Heart right ventricle (tissue), 16 donors: Measurements from ENCODE around the gene TNFAIP6. TPM values are rescaled to one million over a fixed set of nuclear protein-coding genes. Genes with fewer than 3 reads are reported as not detected.
A peak's percentile ranks its signal among the peaks of the same experiment; 100 is the strongest.
"Not testable (repeated sequence)": the region's sequence is repeated elsewhere in the genome, so short reads cannot be mapped to it uniquely, and the experiment has no call there.

Experiments used
- ATAC-seq, 8 donors: fragments of 200-7000 bp; cut with Tn5 transposase; one replicate each; pipeline ENCODE4 v1.9.1; 2020; ENCODE audit warnings: mild to moderate bottlenecking in 8 of 8, moderate library complexity in 8 of 8, moderate number of reproducible peaks in 1 of 8
- DNase-seq, 2 donors: peaks; one replicate each; pipeline ENCODE4 v3.0.0-alpha.2; 2020
- H3K27ac ChIP-seq, 10 donors: fragments of 200-600 bp; sonication (generic) in 2 of 10; one replicate each; pipeline versions ENCODE4 v1.5.0 to v1.8.0; 2020 to 2022; ENCODE audit warnings: mild to moderate bottlenecking in 3 of 10
- H3K27me3 ChIP-seq, 7 donors: fragments of 200-600 bp; one replicate each; pipeline ENCODE4 v1.8.0; 2021 to 2022; ENCODE audit warnings: mild to moderate bottlenecking in 2 of 7
- H3K36me3 ChIP-seq, 9 donors: fragments of 200-600 bp; sonication (generic) in 1 of 9; one replicate each; pipeline versions ENCODE4 v1.5.0 to v1.8.0; 2020 to 2022; ENCODE audit warnings: mild to moderate bottlenecking in 2 of 9
- H3K4me1 ChIP-seq, 9 donors: fragments of 200-600 bp; sonication (generic) in 1 of 9; one replicate each; pipeline versions ENCODE4 v1.5.0 to v1.8.0; 2020 to 2022; ENCODE audit warnings: mild to moderate bottlenecking in 4 of 9
- H3K4me3 ChIP-seq, 10 donors: fragments of 200-600 bp; sonication (generic) in 2 of 10; one replicate each; pipeline versions ENCODE4 v1.5.0 to v1.8.0; 2020 to 2022; ENCODE audit warnings: mild to moderate bottlenecking in 7 of 10, moderate library complexity in 2 of 10
- H3K9me3 ChIP-seq, 11 donors: fragments of 200-600 bp in 10 of 11; sonication (generic) in 2 of 11; one replicate each; pipeline versions ENCODE4 v1.5.0 to v1.8.0; 2013 to 2022; ENCODE audit warnings: mild to moderate bottlenecking in 2 of 11, control low read depth in 1 of 11, moderate library complexity in 1 of 11
- WGBS, 2 donors: extraction: QIAGEN DNeasy Blood & Tissue Kit; methylation state at CpG; one replicate each; pipeline ENCODE4 v1.1.7; 2013; ENCODE audit warnings: inconsistent platforms in 1 of 2; 5-methylcytosine and 5-hydroxymethylcytosine counted together
- intact Hi-C, 10 donors: fragments of 100-400 bp; cut with DNase I; formaldehyde crosslinking; loops; one replicate each; pipeline versions ENCODE4 v1.11.1 to v1.14.2; 2022
- long read RNA-seq, 3 donors: library from polyadenylated mRNA; unstranded; transcript quantifications; one replicate each; pipeline ENCODE4 v2.0.0, GENCODE V29; 2020 to 2021
- polyA plus RNA-seq, 2 donors: library from polyadenylated mRNA; stranded (reverse); fragments of 200-250 nt; gene quantifications; one replicate each; pipeline ENCODE4 v1.2.3, GENCODE V29; 2013
- total RNA-seq, 10 donors: library from RNA; stranded (reverse); fragmentation: NEBNext Ultra II Directional in 3 of 10; extraction: Animal tissue kit (Norgen Biotek cat#: 25700) in 3 of 10; gene quantifications; one replicate each; pipeline versions ENCODE4 v1.2.1 to v1.2.4, GENCODE V29; 2021 to 2023
- TF ChIP-seq, protein P1 (sequence below), 9 donors: fragments of 200-600 bp; sonication (generic) in 2 of 9; IDR thresholded peaks; one replicate each; pipeline versions ENCODE4 v1.5.0 to v1.8.0; 2021 to 2022; ENCODE audit warnings: antibody characterized with exemption in 9 of 9, mild to moderate bottlenecking in 5 of 9, moderate library complexity in 1 of 9
- donor health status: Arrhythmogenic right ventricular cardiomyopathy.
- donor health status: ischemic (EF 13 %, LVEDD 7.1; RV severe dilation, severe dysfunction).
- donor health status: healthy with polysubstance abuse.
- donor health status: DM: no; HTN: yes; CAD: no.
- donor health status: DM: no; HTN: no; CAD: no.
- donor health status: ischemic (EF 25% LVEDD 6.9; RV normal size, moderate dysfunction).
- donor health status: ischemic (EF 25% LVEDD 5.7; RV mildly dilated, moderate dysfunction).
- donor health status: healthy.
- donor health status: DM: yes; HTN: yes; CAD: no.
- donor health status: Ischemic cardiomyopathy.
- donor health status: ischemic (EF 35%, LVEDD 5.7; RV mildly dilated, moderate dysfunction).
- donor health status: nonischemic (EF 11% LVEDD 7.7; RV severe dilation, severe dysfunction).
- donor health status: DM: yes; HTN: yes; CAD: no.
- donor health status: PGD.
- donor health status: ischemic (EF 29% LVEDD 5.4; RV normal size, mild dysfunction).
- donor health status: nonischemic (EF 23%, LVEDD 6.1; RV moderate dilation, normal function).

TNFAIP6 gene, protein sequence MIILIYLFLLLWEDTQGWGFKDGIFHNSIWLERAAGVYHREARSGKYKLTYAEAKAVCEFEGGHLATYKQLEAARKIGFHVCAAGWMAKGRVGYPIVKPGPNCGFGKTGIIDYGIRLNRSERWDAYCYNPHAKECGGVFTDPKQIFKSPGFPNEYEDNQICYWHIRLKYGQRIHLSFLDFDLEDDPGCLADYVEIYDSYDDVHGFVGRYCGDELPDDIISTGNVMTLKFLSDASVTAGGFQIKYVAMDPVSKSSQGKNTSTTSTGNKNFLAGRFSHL
- 1 to 10 TPM in 9 of 10 donors, under 1 TPM in 1; 0.98 to 6.6 (median 2.0) TPM for total RNA-seq
- 1 to 10 TPM; 2.6 to 5.1 TPM for polyA plus RNA-seq
- long read RNA-seq, donor 1, partial matches to known transcripts = 0 of 2 reads
- long read RNA-seq, donor 1, other reads (novel, unspliced or antisense) = 0 of 2 reads
- long read RNA-seq, donor 2 = 0 reads
- long read RNA-seq, donor 3, partial matches to known transcripts = 0 of 3 reads
- long read RNA-seq, donor 3, other reads (novel, unspliced or antisense) = 0 of 3 reads

DNA sequence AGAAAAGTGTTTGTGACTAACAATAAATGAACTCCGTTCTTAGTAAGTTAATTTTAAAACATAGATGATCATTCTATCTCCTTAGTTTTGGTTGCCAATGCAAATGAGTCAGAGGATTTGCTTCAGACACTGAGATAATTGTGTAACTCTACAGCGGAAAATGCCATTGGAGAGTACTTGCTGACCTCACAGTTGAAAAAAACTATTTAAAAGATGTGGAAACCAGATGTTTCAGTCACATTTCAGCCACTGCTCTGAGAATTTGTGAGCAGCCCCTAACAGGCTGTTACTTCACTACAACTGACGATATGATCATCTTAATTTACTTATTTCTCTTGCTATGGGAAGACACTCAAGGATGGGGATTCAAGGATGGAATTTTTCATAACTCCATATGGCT lies at the start of gene TNFAIP6:
TNFAIP6 (plus strand) TSS at position 234 of the 400 bp plus-strand sequence; CDS start at position 309, 75 bp downstream.
- intact Hi-C loops = no loop called here
- H3K4me3 ChIP-seq = peak within 1 kb of the TSS in 9 of 10 donors; percentile 11 to 44 (median 40)
- H3K27me3 ChIP-seq = no peaks in the 10 kb centered on the region
- DNase-seq (peak in 1 of 2 donors; percentile 33), ATAC-seq (peak in 7 of 8 donors; percentile 85 to 88 (median 87))
- H3K27ac ChIP-seq = peak within 1 kb of the TSS in 8 of 10 donors; percentile 34 to 73 (median 50)
- no peaks in the 10 kb centered on the region for H3K36me3 ChIP-seq
- TF ChIP-seq, protein P1, sequence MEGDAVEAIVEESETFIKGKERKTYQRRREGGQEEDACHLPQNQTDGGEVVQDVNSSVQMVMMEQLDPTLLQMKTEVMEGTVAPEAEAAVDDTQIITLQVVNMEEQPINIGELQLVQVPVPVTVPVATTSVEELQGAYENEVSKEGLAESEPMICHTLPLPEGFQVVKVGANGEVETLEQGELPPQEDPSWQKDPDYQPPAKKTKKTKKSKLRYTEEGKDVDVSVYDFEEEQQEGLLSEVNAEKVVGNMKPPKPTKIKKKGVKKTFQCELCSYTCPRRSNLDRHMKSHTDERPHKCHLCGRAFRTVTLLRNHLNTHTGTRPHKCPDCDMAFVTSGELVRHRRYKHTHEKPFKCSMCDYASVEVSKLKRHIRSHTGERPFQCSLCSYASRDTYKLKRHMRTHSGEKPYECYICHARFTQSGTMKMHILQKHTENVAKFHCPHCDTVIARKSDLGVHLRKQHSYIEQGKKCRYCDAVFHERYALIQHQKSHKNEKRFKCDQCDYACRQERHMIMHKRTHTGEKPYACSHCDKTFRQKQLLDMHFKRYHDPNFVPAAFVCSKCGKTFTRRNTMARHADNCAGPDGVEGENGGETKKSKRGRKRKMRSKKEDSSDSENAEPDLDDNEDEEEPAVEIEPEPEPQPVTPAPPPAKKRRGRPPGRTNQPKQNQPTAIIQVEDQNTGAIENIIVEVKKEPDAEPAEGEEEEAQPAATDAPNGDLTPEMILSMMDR (IDR thresholded peaks at IDR 0.05) = no peak
- peaks cover 0 to 13% (median 0%) of the 10 kb centered on the region in 9 donors for H3K4me1 ChIP-seq
- no peaks in the 10 kb centered on the region for H3K9me3 ChIP-seq
- 45 to 52% methylated on average over 3 of the region's 3 CpGs for WGBS, 2 donors

DNA sequence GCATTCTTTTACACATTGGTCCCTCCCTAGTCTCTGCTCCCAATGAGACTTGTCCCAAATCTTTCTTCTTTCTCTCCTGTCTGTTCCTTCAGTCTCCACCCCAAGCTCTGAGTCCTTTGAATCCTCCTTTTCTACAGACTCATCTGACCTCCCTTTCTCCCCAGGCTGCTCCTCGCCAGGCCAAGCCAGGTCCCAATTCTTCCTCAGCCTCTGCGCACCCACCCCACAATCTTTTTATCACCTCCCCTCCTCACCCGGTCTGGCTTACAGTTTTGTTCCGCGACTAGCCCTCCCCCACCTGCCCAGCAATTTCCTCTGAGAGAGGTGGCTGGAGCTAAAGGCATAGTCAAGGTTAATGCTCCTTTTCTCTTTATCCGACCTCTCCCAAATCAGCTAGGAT lies 47.1 kb upstream of the TNFAIP6 start:
- 89 to 93% methylated on average over 6 of the region's 6 CpGs for WGBS, 2 donors
- H3K27ac ChIP-seq, H3K36me3 ChIP-seq, intact Hi-C loops, ATAC-seq, H3K27me3 ChIP-seq, H3K4me1 ChIP-seq, H3K4me3 ChIP-seq, DNase-seq, H3K9me3 ChIP-seq: not testable (repeated sequence)

DNA sequence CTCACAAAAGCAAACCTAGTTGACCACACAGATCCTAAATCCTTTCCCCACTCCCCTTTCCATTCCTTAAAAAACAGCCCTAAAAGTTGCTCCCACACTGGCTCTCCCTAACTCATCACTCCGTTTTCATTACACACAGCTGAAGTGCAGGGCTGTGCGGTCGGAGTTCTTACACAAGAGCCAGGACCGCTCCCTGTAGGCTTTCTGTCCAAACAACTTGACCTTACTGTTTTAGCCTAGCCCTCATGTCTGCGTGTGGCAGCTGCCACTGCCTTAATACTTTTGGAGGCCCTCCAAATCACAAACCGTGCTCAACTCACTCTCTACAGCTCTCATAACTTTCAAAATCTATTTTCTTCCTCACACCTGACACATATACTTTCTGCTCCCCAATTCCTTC lies 45.0 kb upstream of the TNFAIP6 start:
- ATAC-seq, intact Hi-C loops, H3K9me3 ChIP-seq, H3K4me3 ChIP-seq, H3K27me3 ChIP-seq, H3K27ac ChIP-seq, H3K36me3 ChIP-seq: not testable (repeated sequence)
- peaks cover 0 to 14% (median 5%) of the 10 kb centered on the region in 9 donors for H3K4me1 ChIP-seq
- 64 to 71% methylated on average over 6 of the region's 6 CpGs for WGBS, 2 donors
- DNase-seq = peak in 1 of 2 donors; percentile 23

DNA sequence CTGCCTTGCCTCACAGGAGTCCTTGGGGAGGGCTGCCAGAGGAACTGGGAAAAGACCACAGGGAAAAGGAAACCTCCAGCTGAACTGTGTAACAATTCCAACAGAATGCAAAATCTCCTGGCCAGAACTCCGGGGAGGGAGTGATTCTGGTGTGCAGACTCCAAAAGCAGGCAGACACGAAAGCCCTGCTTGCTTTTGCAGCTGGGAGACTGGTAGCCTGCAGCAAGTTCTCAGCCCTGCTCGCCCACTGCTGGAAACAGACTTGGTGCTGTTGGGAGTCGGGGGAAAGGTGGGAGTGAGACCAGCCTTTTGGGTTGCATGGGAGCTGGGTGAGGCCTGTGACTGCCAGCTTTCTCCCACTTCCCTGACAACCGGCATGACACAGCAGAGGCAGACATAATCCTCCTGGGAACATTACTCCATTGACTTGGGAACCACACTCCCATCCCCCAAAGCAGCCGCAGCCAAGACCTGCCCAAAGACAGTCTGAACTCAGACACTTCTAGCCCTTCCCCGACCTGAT lies 42.0 kb upstream of the TNFAIP6 start:
- 45 to 54% methylated on average over 7 of the region's 7 CpGs for WGBS, 2 donors
- H3K4me3 ChIP-seq = peak overlapping the region in 4 of 10 donors; percentile 2 to 17 (median 12)
- peak in 6 of 8 donors; percentile 62 to 89 (median 79) for ATAC-seq
- H3K27ac ChIP-seq = peak overlapping the region in 7 of 10 donors; percentile 35 to 64 (median 47)
- TF ChIP-seq, protein P1 (IDR thresholded peaks at IDR 0.05) = no peak
- H3K9me3 ChIP-seq = peaks cover 0 to 8% (median 0%) of the 10 kb centered on the region in 11 donors
- intact Hi-C loops = no loop called here
- peaks cover 0 to 14% (median 5%) of the 10 kb centered on the region in 9 donors for H3K4me1 ChIP-seq
- DNase-seq = peak; percentile 31 to 37
- no peaks in the 10 kb centered on the region for H3K27me3 ChIP-seq
- H3K36me3 ChIP-seq = no peaks in the 10 kb centered on the region

DNA sequence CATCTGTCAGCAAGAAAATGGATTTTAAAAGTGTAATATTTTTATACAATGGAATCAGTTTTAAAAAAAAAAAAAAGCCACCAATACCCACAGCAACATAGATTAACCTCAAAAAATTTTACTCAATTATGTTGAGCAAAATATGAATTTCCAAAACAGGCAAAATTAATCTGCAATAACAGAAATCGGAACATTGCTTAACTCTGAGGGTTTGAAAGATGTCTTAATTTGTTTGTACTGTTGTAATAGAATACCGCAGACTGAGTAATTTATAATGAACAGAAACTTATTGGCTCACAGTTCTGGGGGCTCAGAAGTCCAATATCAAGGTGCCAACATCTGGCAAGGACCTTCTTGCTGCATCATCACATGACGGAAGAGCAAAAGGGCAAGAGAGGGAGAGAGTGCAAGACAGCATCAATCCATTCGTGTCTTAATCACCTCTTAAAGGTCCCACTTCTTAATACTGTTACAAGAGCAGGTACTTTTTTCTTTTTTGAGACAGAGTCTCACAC lies 31.8 kb upstream of the TNFAIP6 start:
- H3K27ac ChIP-seq = no peak overlapping the region
- DNase-seq (no peak), ATAC-seq (no peak)
- H3K4me1 ChIP-seq = peaks cover 0 to 5% (median 0%) of the 10 kb centered on the region in 9 donors
- no peaks in the 10 kb centered on the region for H3K36me3 ChIP-seq
- intact Hi-C loops = no loop called here
- H3K9me3 ChIP-seq = peaks cover 0 to 10% (median 0%) of the 10 kb centered on the region in 11 donors
- TF ChIP-seq, protein P1 (IDR thresholded peaks at IDR 0.05) = no peak
- no peaks in the 10 kb centered on the region for H3K27me3 ChIP-seq
- H3K4me3 ChIP-seq = no peak overlapping the region
- WGBS, 2 donors = 82 to 83% methylated on average over 4 of the region's 4 CpGs
